Activated CD4-positive, alpha-beta memory T cell treated with anti-CD3 and anti-CD28 coated beads for 36 hours (primary cell): ENCODE data around the gene HDGFL2. TPM values are rescaled to one million over a fixed set of nuclear protein-coding genes. Genes with fewer than 3 reads are reported as not detected.
A peak's percentile ranks its signal among the peaks of the same experiment; 100 is the strongest.

Experiments used
- CTCF ChIA-PET: fragments of 350-600 bp; sonication (Branson Sonifier 250); formaldehyde crosslinking; loops from one replicate; lab custom pipeline; 2021; ENCODE audit warnings: antibody characterized with exemption, inconsistent platforms; lab: Charles Lee
- POLR2A ChIA-PET: fragments of 350-600 bp; sonication (Branson Sonifier 250); formaldehyde crosslinking; loops from one replicate; lab custom pipeline; 2021; ENCODE audit warnings: antibody characterized with exemption; lab: Charles Lee
- DNase-seq: peaks from one replicate; pipeline ENCODE4 v3.0.0-alpha.2; 2020
- H3K27ac Mint-ChIP-seq: one replicate; pipeline ENCODE4 v1.8.0; 2021; ENCODE audit warnings: mixed read lengths
- H3K27me3 Mint-ChIP-seq: one replicate; pipeline ENCODE4 v1.8.0; 2021; ENCODE audit warnings: mixed read lengths
- H3K36me3 Mint-ChIP-seq: one replicate; pipeline ENCODE4 v1.8.0; 2021; ENCODE audit warnings: mixed read lengths
- H3K4me1 Mint-ChIP-seq: one replicate; pipeline ENCODE4 v1.8.0; 2021; ENCODE audit warnings: low read depth, mixed read lengths
- H3K4me3 Mint-ChIP-seq: one replicate; pipeline ENCODE4 v1.8.0; 2021; ENCODE audit warnings: mild to moderate bottlenecking, mixed read lengths
- H3K9me3 Mint-ChIP-seq: one replicate; pipeline ENCODE4 v1.8.0; 2021; ENCODE audit warnings: mixed read lengths
- intact Hi-C: fragments of 100-400 bp; cut with micrococcal nuclease; formaldehyde crosslinking; loops from one replicate; pipeline ENCODE4 v1.15.1; 2023
- total RNA-seq, 2 experiments: library from RNA; stranded (reverse); gene quantifications; one replicate each; pipeline ENCODE4 v1.2.3, GENCODE V29; 2021

The HDGFL2 gene
- total RNA-seq, 2 experiments from 2014 or later = 46.0 to 47.7 TPM

GRCh38 chr19:4436231-4436630 lies 35.9 kb upstream of the HDGFL2 start:
- Mint-ChIP-seq H3K27ac (no peak overlapping the region), H3K4me3 (no peak overlapping the region), H3K4me1 (no peaks in the 10 kb centered on the region), H3K27me3 (no peaks in the 10 kb centered on the region), H3K9me3 (no peaks in the 10 kb centered on the region), H3K36me3 (peaks cover 31% of the 10 kb centered on the region)
- intact Hi-C loops = no loop called here
- ChIA-PET CTCF (no interaction called here), POLR2A (interaction anchor here (0.6 kb wide), 1 partner anchor 213 kb away, joined by 7 read pairs; no protein-coding TSS in a partner anchor)
- no peak for DNase-seq

- Mint-ChIP-seq H3K9me3 (no peaks in the 10 kb centered on the region), H3K27me3 (no peaks in the 10 kb centered on the region), H3K4me1 (peaks cover 3% of the 10 kb centered on the region), H3K36me3 (peaks cover 31% of the 10 kb centered on the region), H3K27ac (no peak overlapping the region), H3K4me3 (no peak overlapping the region)
- intact Hi-C loops = no loop called here
- CTCF ChIA-PET = no interaction called here
- DNase-seq = no peak
- POLR2A ChIA-PET = no interaction called here
Observed at GRCh38 chr19:4437103-4437502, 35.0 kb upstream of the HDGFL2 start.

- peaks cover 30% of the 10 kb centered on the region for H3K36me3 Mint-ChIP-seq
- no peaks in the 10 kb centered on the region for H3K27me3 Mint-ChIP-seq
- H3K9me3 Mint-ChIP-seq = no peaks in the 10 kb centered on the region
- POLR2A ChIA-PET = interaction anchor here (0.9 kb wide), 1 partner anchor 32 kb away, joined by 6 read pairs; no protein-coding TSS in a partner anchor
- no peak overlapping the region for H3K27ac Mint-ChIP-seq
- H3K4me1 Mint-ChIP-seq = peaks cover 6% of the 10 kb centered on the region
- CTCF ChIA-PET = interaction anchor here (0.7 kb wide), 1 partner anchor 85 kb away, joined by 3 read pairs; no protein-coding TSS in a partner anchor
- DNase-seq = no peak
- H3K4me3 Mint-ChIP-seq = no peak overlapping the region
- intact Hi-C loops = no loop called here
Observed at GRCh38 chr19:4439243-4439642, 32.9 kb upstream of the HDGFL2 start.

GRCh38 chr19:4441994-4442818 lies 29.9 kb upstream of the HDGFL2 start:
- no peaks in the 10 kb centered on the region for H3K27me3 Mint-ChIP-seq
- ChIA-PET POLR2A (no interaction called here), CTCF (no interaction called here)
- peak overlapping the region; percentile 33 for H3K27ac Mint-ChIP-seq
- no peak for DNase-seq
- intact Hi-C loops = no loop called here
- no peak overlapping the region for H3K4me3 Mint-ChIP-seq
- no peaks in the 10 kb centered on the region for H3K9me3 Mint-ChIP-seq
- H3K4me1 Mint-ChIP-seq = peaks cover 6% of the 10 kb centered on the region
- H3K36me3 Mint-ChIP-seq = peaks cover 24% of the 10 kb centered on the region

- ChIA-PET CTCF (no interaction called here), POLR2A (no interaction called here)
- H3K36me3 Mint-ChIP-seq = peaks cover 24% of the 10 kb centered on the region
- H3K9me3 Mint-ChIP-seq = no peaks in the 10 kb centered on the region
- peaks cover 6% of the 10 kb centered on the region for H3K4me1 Mint-ChIP-seq
- H3K4me3 Mint-ChIP-seq = no peak overlapping the region
- no peaks in the 10 kb centered on the region for H3K27me3 Mint-ChIP-seq
- no peak overlapping the region for H3K27ac Mint-ChIP-seq
- intact Hi-C loops = no loop called here
- no peak for DNase-seq
Observed at GRCh38 chr19:4442819-4443146, 29.3 kb upstream of the HDGFL2 start.

- H3K4me1 Mint-ChIP-seq = peaks cover 6% of the 10 kb centered on the region
- no peak overlapping the region for H3K27ac Mint-ChIP-seq
- ChIA-PET POLR2A (no interaction called here), CTCF (no interaction called here)
- intact Hi-C loops = no loop called here
- DNase-seq = no peak
- no peak overlapping the region for H3K4me3 Mint-ChIP-seq
- peaks cover 21% of the 10 kb centered on the region for H3K36me3 Mint-ChIP-seq
- H3K9me3 Mint-ChIP-seq = no peaks in the 10 kb centered on the region
- H3K27me3 Mint-ChIP-seq = no peaks in the 10 kb centered on the region
Observed at GRCh38 chr19:4443188-4443587, 28.9 kb upstream of the HDGFL2 start.

- DNase-seq = no peak
- no peak overlapping the region for H3K4me3 Mint-ChIP-seq
- peaks cover 20% of the 10 kb centered on the region for H3K36me3 Mint-ChIP-seq
- ChIA-PET CTCF (interaction anchor here (0.6 kb wide), 1 partner anchor 132 kb away, joined by 3 read pairs; no protein-coding TSS in a partner anchor), POLR2A (no interaction called here)
- H3K4me1 Mint-ChIP-seq = peaks cover 6% of the 10 kb centered on the region
- H3K9me3 Mint-ChIP-seq = no peaks in the 10 kb centered on the region
- no peak overlapping the region for H3K27ac Mint-ChIP-seq
- no peaks in the 10 kb centered on the region for H3K27me3 Mint-ChIP-seq
- intact Hi-C loops = no loop called here
Observed at GRCh38 chr19:4443966-4444764, 27.9 kb upstream of the HDGFL2 start.

GRCh38 chr19:4444765-4445741 lies 27.0 kb upstream of the HDGFL2 start:
- intact Hi-C loops = no loop called here
- H3K4me3 Mint-ChIP-seq = no peak overlapping the region
- H3K36me3 Mint-ChIP-seq = peaks cover 23% of the 10 kb centered on the region
- ChIA-PET CTCF (no interaction called here), POLR2A (no interaction called here)
- no peaks in the 10 kb centered on the region for H3K27me3 Mint-ChIP-seq
- DNase-seq = no peak
- peaks cover 6% of the 10 kb centered on the region for H3K4me1 Mint-ChIP-seq
- H3K9me3 Mint-ChIP-seq = no peaks in the 10 kb centered on the region
- H3K27ac Mint-ChIP-seq = no peak overlapping the region

GRCh38 chr19:4445963-4446703 lies 26.0 kb upstream of the HDGFL2 start:
- Mint-ChIP-seq H3K9me3 (no peaks in the 10 kb centered on the region), H3K27ac (no peak overlapping the region), H3K4me1 (peaks cover 6% of the 10 kb centered on the region), H3K4me3 (no peak overlapping the region), H3K36me3 (peaks cover 21% of the 10 kb centered on the region), H3K27me3 (no peaks in the 10 kb centered on the region)
- intact Hi-C loops = no loop called here
- ChIA-PET CTCF (no interaction called here), POLR2A (no interaction called here)
- no peak for DNase-seq

GRCh38 chr19:4446704-4447200 lies 25.3 kb upstream of the HDGFL2 start:
- intact Hi-C loops = no loop called here
- DNase-seq = no peak
- no peaks in the 10 kb centered on the region for H3K9me3 Mint-ChIP-seq
- H3K4me3 Mint-ChIP-seq = no peak overlapping the region
- ChIA-PET CTCF (no interaction called here), POLR2A (no interaction called here)
- no peaks in the 10 kb centered on the region for H3K27me3 Mint-ChIP-seq
- peaks cover 6% of the 10 kb centered on the region for H3K4me1 Mint-ChIP-seq
- peaks cover 21% of the 10 kb centered on the region for H3K36me3 Mint-ChIP-seq
- no peak overlapping the region for H3K27ac Mint-ChIP-seq
